Transverse colon (tissue), 3 donors: ENCODE data around the gene LMF2.

Experiments
- POLR2A ChIP-seq: fragments of 450-650 bp; IDR thresholded peaks from one replicate; pipeline ENCODE4 v1.6.1; 2016; ENCODE audit warnings: antibody characterized with exemption, mild to moderate bottlenecking, moderate library complexity
- TF ChIP-seq, protein P1 (sequence below), 5 experiments: fragments of 200-600 bp in 3 of 5; fragments of 450-650 bp in 2 of 5; sonication (generic) in 3 of 5; IDR thresholded peaks; 1 replicate in 2 of 5; 2 replicates in 3 of 5; pipeline ENCODE4 v1.5.1; 2016 to 2017; ENCODE audit warnings: antibody characterized with exemption in 5 of 5, inconsistent platforms in 3 of 5, mild to moderate bottlenecking in 2 of 5, moderate library complexity in 1 of 5

DNA sequence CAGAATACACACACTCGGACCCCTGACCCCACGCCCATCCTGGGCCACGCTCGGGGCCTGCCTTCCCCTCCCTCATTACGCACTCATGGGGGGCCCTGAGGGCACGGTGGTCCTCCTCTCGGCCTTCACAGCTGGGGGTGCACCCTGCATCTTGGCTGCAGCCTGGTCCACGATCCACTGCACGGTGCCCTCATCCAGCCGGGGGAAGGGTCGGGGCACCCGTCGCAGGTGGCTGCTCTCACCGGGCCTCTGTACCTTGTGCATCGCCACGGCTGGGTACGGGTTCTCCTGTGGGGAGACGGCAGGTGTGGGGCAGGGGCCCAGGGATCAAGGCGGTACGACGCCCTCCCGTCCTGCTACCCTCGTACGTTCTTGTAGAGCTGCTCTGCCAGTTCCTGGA lies 43.1 kb downstream of the LMF2 start:
- no peak for TF ChIP-seq POLR2A
- TF ChIP-seq, protein P1, sequence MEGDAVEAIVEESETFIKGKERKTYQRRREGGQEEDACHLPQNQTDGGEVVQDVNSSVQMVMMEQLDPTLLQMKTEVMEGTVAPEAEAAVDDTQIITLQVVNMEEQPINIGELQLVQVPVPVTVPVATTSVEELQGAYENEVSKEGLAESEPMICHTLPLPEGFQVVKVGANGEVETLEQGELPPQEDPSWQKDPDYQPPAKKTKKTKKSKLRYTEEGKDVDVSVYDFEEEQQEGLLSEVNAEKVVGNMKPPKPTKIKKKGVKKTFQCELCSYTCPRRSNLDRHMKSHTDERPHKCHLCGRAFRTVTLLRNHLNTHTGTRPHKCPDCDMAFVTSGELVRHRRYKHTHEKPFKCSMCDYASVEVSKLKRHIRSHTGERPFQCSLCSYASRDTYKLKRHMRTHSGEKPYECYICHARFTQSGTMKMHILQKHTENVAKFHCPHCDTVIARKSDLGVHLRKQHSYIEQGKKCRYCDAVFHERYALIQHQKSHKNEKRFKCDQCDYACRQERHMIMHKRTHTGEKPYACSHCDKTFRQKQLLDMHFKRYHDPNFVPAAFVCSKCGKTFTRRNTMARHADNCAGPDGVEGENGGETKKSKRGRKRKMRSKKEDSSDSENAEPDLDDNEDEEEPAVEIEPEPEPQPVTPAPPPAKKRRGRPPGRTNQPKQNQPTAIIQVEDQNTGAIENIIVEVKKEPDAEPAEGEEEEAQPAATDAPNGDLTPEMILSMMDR (IDR thresholded peaks at IDR 0.05): no peak
